ENCODE results near the gene SBSN.

The SBSN gene, protein sequence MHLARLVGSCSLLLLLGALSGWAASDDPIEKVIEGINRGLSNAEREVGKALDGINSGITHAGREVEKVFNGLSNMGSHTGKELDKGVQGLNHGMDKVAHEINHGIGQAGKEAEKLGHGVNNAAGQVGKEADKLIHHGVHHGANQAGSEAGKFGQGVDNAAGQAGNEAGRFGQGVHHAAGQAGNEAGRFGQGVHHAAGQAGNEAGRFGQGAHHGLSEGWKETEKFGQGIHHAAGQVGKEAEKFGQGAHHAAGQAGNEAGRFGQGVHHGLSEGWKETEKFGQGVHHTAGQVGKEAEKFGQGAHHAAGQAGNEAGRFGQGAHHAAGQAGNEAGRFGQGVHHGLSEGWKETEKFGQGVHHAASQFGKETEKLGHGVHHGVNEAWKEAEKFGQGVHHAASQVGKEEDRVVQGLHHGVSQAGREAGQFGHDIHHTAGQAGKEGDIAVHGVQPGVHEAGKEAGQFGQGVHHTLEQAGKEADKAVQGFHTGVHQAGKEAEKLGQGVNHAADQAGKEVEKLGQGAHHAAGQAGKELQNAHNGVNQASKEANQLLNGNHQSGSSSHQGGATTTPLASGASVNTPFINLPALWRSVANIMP

DNA sequence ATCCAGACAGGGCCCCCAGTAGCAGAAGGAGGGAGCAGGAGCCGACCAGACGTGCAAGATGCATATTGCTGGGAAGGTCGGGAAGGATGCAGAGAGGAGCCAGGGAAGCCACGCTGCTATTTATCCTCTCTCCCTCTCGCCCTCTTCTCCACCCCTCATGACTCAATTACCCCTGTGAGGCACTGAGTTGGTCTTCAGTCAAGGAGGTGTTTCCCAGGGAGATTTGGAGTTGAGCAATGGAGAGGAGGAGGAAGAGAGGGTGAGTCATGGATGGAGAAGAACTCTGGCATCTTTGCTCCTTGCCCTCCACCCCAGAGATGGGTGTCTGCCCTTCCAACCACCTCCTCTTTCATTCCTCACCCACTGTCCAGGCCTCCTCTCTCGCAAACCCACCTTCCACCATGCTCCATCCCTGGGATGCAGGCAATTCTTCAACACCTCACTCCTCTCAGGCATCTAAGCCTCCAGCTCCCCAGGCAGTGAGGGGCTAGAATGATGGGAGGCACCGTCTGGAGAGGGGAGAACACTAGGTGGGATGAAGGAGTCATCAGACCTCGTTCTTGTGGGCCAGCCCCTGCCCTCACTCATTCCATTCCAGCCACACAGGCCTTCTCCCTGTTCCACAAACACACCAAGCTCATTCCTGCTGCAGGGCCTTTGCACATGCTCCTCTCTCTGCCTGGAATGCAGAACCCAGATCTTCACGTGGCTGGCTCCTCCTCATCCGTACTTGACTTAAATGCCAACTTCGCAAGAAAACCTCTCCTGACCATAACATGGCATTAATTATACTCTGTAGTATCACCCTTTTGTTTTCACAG is at the start of gene SBSN:
TSS of gene SBSN (minus strand) at position 94 of the 821 bp plus-strand sequence. CDS start at position 64, 30 bp downstream.
- peak; percentile 73 for DNase-seq (ENCODE audit: low read depth)

DNA sequence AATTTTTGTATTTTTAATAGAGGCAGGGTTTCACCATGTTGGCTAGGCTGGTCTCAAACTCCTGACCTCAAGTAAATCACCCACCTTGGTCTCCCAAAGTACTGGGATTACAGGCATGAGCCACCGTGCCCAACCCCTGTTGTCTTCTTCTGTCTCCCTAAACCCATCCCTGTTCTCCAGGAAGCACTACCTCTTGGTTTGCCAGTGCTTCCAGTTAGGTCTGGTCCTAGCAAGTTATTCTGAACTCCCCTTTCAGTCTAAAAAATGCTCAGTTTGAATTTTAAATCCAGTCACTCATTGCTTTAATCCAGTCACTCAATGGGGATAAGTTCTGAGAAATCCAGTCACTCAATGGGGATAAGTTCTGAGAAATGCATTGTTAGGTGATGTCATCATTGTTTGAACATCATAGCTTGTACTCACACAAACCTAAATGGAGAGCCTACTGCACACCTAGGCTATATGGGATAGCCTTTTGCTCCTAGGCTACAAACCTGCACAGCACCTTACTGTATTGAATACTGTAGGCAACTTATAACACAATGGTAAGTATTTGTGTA is 43.4 kb upstream of the SBSN start:
- no peak for DNase-seq (ENCODE audit: low read depth)

DNA sequence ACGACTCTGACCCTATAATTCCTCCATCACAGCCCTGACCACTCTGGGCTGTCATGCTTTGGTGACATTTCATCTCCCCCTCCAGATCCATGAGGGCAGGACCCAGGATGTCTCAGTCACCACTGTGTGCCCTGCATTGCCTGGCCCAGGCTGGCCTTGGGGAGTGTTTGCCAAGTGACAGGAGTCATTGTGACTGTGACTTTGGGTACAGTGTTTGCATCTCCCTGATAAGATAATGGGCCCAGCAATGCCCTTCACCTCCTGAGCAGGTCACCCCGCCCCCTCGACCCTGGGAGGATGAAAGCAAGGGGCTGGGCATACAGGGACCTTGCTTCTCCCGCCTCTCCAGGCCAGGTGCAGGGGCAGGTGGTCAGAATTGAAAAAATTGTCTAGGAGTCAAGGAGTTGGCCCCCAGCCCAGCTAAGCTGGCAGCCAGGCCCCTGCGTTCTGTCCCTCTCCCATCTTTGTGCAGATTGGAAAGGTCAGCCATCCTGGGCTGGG is 41.2 kb upstream of the SBSN start:
- no peak for DNase-seq (ENCODE audit: low read depth)

DNA sequence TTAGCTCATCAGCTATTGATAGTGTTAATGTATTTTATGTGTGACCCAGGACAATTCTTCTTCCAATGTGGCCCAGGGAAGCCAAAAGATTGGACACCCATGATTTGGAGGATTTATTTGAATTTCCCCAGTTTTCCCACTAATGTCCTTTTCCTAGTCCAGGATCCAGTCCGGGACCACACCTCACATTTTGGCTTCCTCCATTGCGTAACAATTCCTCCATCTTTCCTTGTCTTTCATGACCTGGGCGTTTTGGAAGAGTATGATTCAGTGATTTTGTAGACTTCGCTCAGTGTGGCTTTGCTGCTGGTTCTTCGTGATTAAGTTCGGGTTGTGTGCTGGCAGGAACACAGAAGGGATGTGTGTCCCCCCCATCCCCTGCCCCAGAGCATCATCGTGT is 38.6 kb upstream of the SBSN start:
- no peak for DNase-seq (ENCODE audit: low read depth)

DNA sequence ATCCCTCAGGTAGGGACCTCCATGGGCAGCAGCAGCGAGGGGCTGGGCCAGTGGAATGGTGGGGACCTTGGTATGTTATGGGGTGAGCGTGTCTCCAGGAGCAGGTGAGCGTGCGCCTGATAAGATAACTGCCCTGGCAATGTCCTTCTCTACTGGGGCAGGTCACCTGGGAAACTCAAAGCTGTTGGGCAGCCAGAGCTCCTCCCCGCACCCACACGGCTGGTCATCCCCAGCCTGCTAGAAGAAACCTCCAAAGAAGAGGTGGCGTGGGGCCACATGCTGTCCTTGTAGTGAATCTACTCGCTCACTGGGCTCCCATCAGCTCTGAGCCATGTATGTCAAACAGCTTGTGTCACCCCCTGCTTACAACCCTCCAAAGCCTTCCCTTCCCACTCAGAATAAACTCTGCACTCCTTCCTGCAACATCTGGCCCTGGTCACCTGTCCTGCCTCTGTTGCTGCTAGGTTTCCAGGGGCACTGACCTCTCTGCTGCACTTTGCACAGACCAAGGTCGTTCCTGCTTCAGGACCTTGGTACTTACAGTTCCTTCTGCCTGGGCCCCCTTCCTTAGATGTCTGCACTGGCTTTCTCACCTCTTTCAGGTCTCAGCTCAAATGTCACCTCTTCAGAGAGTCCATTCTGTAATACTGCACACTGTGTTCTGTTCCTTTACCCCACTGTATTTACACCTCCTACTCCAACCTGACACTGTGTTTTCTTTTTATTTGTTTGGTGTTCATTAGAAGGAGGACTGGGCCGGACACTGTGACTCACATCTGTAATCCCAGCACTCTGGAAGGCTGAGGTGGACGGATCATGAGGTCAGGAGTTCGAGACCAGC is 37.1 kb upstream of the SBSN start:
- DNase-seq (ENCODE audit: low read depth): no peak

DNA sequence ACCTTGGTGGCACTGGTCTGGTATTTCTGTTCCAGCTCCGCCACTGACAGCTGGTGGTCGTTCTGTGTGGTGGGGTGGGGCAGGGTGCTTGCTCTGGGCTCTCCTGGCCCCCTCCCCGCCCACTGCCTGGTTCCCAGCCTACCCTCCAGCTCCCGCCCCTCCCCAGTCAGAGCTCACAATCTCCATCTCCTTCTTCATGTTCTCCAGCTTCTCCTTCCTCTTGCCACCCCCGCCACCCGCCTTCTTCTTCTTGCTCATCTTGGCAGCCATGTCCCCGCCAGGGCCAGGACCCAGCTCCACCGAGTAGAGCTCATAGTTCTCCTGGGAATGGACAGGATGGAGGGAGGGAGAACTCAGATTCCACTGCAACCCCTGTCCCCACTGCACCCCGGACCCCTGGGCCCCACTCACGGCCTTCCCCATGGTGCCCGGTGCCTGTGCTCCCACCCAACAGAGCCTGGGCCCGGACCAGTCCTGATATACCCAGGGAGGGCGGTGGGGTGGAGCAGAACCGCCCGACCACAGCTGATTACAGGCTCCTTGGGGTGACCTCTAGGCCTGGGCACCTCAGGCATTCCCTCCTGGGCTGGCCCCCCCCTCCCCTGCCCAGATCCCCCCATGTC is 35.2 kb upstream of the SBSN start, which contains the start of gene ATP4A:
TSS of gene ATP4A (minus strand) at position 452 of the 623 bp plus-strand sequence. CDS start at position 423, 29 bp downstream.
- DNase-seq (ENCODE audit: low read depth): no peak

- no peak for DNase-seq (ENCODE audit: low read depth)
Measured at GRCh38 chr19:35562776-35563175, 34.7 kb upstream of the SBSN start.

GRCh38 chr19:35562336-35562735 is 34.2 kb upstream of the SBSN start:
- no peak for DNase-seq (ENCODE audit: low read depth)

DNA sequence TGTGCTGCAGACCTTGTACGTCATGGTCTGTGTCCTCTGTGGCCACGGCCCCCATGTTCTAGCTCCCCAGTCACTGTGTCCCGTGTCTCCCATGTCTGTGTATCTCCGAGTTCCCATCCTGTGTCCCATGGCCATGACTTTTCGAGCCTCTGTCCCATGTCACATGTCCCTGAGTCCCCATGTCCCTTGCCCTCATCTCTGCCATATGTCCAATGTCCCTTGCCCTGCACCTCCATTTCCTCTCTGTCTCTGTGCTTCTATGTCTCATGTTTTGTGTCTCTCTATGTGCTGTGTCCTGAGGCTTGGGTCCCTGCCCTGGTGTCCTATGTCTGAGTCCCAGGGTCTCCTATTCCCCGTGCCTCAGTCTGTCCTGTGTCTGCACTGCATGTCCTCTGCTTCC is 33.3 kb upstream of the SBSN start:
- no peak for DNase-seq (ENCODE audit: low read depth)

- no peak for DNase-seq (ENCODE audit: low read depth)
Measured at GRCh38 chr19:35560677-35561076, 32.6 kb upstream of the SBSN start.

DNA sequence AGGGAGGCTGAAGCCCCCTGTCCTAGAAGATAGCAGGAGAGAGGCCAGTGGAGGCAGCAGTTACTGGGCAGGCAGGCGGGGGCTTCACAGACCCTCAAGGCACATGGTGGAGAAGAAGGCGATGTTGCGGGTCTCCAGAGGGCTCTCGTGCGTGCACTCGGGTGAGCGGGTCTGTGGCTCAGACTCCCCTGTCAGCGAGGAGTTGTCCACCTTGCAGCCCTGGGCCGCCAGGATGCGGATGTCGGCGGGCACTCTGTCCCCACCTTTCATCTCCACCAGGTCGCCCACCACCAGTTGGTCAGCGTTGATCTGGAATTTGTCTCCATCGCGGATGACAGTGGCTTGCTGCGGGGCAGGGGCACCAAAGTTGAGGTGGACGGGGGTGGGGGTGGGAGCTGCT is 32.2 kb upstream of the SBSN start:
- DNase-seq (ENCODE audit: low read depth): no peak

- DNase-seq (ENCODE audit: low read depth): no peak
Measured at GRCh38 chr19:35559781-35560180, 31.7 kb upstream of the SBSN start.

DNA sequence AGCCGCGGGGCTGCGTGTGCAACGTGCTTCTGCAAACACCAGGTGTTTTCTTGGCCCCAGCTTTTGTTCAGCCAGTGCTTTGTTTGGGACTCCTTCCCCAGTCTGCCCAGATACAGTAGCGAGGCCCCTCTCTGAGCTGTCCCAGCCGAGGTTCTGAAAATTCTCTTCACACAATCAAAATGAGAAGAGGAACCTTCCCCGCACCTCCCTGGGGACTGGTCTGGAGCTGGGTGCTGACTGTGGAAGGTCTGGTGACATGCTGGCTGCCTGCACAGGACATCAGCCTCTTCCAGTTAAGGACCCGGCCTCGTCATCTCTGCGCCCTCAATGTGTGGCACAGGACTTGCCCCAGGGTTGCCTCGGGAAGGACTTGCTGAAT is 31.2 kb upstream of the SBSN start:
- DNase-seq (ENCODE audit: low read depth): no peak

- no peak for DNase-seq (ENCODE audit: low read depth)
Measured at GRCh38 chr19:35558400-35559280, 30.5 kb upstream of the SBSN start.

DNA sequence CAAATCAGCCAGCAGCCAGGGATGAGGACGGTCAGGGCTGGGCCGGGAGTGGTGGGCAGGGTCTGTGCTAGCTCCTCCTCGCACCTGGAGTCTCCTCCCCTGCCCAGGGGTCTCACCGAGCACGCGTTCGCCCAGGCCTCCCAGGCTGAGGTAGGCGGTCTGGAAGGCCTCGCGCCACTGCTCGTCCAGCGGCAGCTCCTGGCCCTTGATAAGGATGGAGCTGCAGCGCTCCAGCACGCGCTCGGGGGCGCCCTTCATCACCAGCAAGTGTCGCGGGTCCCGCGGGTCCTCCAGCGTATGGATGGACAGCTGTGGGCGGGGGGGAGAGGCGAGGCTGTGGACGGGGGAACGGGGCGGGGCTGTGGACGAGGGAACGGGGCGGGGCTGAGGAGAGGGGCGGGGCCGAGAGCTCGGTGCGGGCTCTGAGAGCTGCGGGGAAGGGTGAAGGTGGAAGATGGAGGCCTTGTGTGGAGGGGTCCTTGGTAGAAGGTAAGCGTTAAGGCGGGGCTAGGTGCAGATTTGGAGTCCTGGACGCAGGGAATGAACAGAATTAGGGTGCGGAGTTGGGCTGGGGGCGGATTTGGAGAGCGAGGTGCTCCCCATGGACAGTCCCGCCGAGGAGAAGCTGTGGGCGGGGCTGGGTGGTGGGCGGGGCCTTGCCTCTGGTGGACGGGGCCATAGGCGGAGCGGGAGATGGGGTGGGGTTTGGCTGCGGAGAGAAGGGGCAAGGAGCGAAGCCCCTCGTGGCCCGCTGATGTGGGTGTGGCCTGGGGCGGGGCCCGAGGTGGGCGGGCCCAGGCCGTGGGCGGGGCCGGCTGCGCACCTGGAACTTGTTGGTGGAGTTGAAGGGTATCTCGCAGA is 29.7 kb upstream of the SBSN start:
- DNase-seq (ENCODE audit: low read depth): no peak

- DNase-seq (ENCODE audit: low read depth): no peak
Measured at GRCh38 chr19:35556846-35557538, 28.9 kb upstream of the SBSN start.

GRCh38 chr19:35556025-35556590 is 28.0 kb upstream of the SBSN start:
- no peak for DNase-seq (ENCODE audit: low read depth)

Measured in HS-27A (cell line).